GM19372 (cell line): ENCODE results near the gene HAVCR1.
A peak's percentile ranks its signal among the peaks of the same experiment; 100 is the strongest.
"Not testable (repeated sequence)": the region's sequence is repeated elsewhere in the genome, so short reads cannot be mapped to it uniquely, and the experiment has no call there.

Source experiments
- ATAC-seq: cut with Tn5 transposase; IDR thresholded peaks from one replicate; pipeline ENCODE4 v1.9.1; 2021; ENCODE audit warnings: mild to moderate bottlenecking, low read depth, moderate library complexity; ENCODE audit not compliant: unreplicated experiment

Gene HAVCR1

GRCh38 chr5:157051604-157052245, 7.2 kb downstream of the HAVCR1 start:
- ATAC-seq: no peak

- no peak for ATAC-seq
These were observed 8.9 kb downstream of the HAVCR1 start for GRCh38 chr5:157050050-157050449.

GRCh38 chr5:157049605-157050004, 9.3 kb downstream of the HAVCR1 start:
- ATAC-seq: no peak

GRCh38 chr5:157047898-157048297, 11.0 kb downstream of the HAVCR1 start:
- ATAC-seq: no peak

GRCh38 chr5:157047016-157047415, 11.9 kb downstream of the HAVCR1 start:
- not testable (repeated sequence) for ATAC-seq

GRCh38 chr5:157046041-157046440, 12.9 kb downstream of the HAVCR1 start:
- no peak for ATAC-seq

GRCh38 chr5:157045601-157046000, 13.3 kb downstream of the HAVCR1 start:
- no peak for ATAC-seq

GRCh38 chr5:157038568-157039187, 20.2 kb downstream of the HAVCR1 start:
- ATAC-seq: no peak

- ATAC-seq: not testable (repeated sequence)
These were observed 24.5 kb downstream of the HAVCR1 start for GRCh38 chr5:157034106-157035072.

- no peak for ATAC-seq
These were observed 25.8 kb downstream of the HAVCR1 start for GRCh38 chr5:157033071-157033583.

GRCh38 chr5:157030692-157031091, 28.2 kb downstream of the HAVCR1 start:
- no peak for ATAC-seq

- ATAC-seq: no peak
These were observed 29.5 kb downstream of the HAVCR1 start for GRCh38 chr5:157029457-157029856.

GRCh38 chr5:157027663-157028062, 31.3 kb downstream of the HAVCR1 start:
- ATAC-seq: peak; percentile 73

GRCh38 chr5:157026789-157027424, 32.0 kb downstream of the HAVCR1 start:
- ATAC-seq: no peak

GRCh38 chr5:157025093-157025698, 33.7 kb downstream of the HAVCR1 start:
- peak; percentile 40 for ATAC-seq

- ATAC-seq: no peak
These were observed 34.5 kb downstream of the HAVCR1 start for GRCh38 chr5:157024208-157024959.

GRCh38 chr5:157022024-157022423, 36.9 kb downstream of the HAVCR1 start:
- ATAC-seq: no peak

- ATAC-seq: no peak
These were observed 38.2 kb downstream of the HAVCR1 start for GRCh38 chr5:157020511-157021222.

- ATAC-seq: no peak
These were observed 38.9 kb downstream of the HAVCR1 start for GRCh38 chr5:157020002-157020401.
